Esophagus squamous epithelium (tissue), 4 donors: ENCODE measurements around the gene PRPS1L1.

ENCODE experiments used
- CTCF ChIP-seq, 6 experiments: fragments of 450-650 bp in 4 of 6; fragments of 200-600 bp in 2 of 6; sonication (generic) in 2 of 6; IDR thresholded peaks; one replicate each; pipeline ENCODE4 v1.5.1; 2016 to 2019; ENCODE audit warnings: antibody characterized with exemption in 6 of 6, mild to moderate bottlenecking in 4 of 6, moderate library complexity in 4 of 6
- POLR2A ChIP-seq, 4 donors: fragments of 450-650 bp; IDR thresholded peaks; one replicate each; pipeline ENCODE4 v1.6.1; 2017; ENCODE audit warnings: antibody characterized with exemption in 4 of 4, mild to moderate bottlenecking in 4 of 4, moderate library complexity in 3 of 4

DNA sequence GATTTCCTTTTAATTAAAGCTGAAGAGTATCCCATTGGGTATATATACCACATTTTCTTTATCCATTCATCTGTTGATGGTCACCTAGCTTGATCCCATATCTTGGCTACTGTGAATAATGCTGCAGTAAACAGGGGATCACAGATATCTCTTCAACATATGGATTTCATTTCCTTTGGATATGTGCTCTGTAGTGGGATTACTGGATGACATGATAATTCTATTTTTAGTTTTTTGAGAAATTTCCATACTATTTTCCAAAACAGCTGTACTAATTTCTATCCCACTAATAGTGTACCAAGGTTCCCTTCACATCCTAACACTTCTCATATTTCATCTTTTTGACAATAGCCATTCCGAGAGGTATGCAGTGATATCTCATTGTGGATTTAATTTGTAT lies 48.8 kb upstream of the PRPS1L1 start:
- TF ChIP-seq CTCF (IDR thresholded peaks at IDR 0.05) (no peak), POLR2A (IDR thresholded peaks at IDR 0.05) (no peak)
